HG03196 (cell line): ENCODE data around the gene ARHGAP11A.
"Not testable (repeated sequence)": the region's sequence is repeated elsewhere in the genome, so short reads cannot be mapped to it uniquely, and the experiment has no call there.

Source experiments
- ATAC-seq: cut with Tn5 transposase; IDR thresholded peaks from one replicate; pipeline ENCODE4 v1.9.1; 2021; ENCODE audit not compliant: unreplicated experiment

ARHGAP11A gene, protein sequence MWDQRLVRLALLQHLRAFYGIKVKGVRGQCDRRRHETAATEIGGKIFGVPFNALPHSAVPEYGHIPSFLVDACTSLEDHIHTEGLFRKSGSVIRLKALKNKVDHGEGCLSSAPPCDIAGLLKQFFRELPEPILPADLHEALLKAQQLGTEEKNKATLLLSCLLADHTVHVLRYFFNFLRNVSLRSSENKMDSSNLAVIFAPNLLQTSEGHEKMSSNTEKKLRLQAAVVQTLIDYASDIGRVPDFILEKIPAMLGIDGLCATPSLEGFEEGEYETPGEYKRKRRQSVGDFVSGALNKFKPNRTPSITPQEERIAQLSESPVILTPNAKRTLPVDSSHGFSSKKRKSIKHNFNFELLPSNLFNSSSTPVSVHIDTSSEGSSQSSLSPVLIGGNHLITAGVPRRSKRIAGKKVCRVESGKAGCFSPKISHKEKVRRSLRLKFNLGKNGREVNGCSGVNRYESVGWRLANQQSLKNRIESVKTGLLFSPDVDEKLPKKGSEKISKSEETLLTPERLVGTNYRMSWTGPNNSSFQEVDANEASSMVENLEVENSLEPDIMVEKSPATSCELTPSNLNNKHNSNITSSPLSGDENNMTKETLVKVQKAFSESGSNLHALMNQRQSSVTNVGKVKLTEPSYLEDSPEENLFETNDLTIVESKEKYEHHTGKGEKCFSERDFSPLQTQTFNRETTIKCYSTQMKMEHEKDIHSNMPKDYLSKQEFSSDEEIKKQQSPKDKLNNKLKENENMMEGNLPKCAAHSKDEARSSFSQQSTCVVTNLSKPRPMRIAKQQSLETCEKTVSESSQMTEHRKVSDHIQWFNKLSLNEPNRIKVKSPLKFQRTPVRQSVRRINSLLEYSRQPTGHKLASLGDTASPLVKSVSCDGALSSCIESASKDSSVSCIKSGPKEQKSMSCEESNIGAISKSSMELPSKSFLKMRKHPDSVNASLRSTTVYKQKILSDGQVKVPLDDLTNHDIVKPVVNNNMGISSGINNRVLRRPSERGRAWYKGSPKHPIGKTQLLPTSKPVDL

DNA sequence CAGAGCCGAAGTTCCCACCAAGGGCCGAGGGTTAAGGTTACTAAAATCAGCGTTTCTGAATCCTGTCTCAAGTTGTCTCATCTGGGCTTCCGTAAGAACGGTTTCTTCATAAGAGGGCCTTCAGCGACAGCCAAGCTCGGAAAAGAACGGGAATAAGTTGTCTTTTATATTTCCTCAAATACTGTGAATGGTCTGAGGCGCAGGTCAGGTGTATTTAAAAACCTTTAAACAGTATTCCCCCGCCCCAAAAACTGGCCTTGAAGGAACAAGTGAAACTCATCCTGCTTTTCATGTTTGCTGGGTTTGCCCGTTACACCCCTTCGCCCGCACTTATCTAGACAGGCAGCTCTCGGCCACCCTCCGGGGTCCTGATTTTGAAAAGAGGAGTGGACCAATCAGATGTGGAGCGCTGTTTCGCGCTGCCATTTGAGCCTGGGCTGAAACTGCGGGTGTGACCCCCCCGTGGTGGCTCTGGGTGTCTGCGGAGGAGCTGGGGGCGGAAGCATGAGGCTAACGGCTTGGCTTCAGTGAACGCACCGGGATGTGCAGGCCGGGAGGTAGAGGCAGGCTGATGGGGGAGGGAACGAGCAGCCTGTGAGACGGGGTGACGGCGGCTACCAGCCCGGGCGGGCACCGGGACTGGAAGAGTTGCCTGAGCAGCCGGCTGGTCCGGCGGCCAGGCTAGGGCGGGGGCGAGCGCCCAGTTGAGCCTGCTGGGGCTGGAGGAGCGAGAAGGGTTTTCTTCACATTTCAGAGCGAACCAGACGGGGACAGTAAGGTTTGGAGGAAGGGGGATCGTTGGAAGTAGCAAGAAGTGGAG lies at the start of gene ARHGAP11A:
Gene ARHGAP11A (plus strand): TSS at position 454 of the 820 bp plus-strand sequence. CDS start 708 bp downstream, outside the sequence.
- ATAC-seq = peak; percentile 69

DNA sequence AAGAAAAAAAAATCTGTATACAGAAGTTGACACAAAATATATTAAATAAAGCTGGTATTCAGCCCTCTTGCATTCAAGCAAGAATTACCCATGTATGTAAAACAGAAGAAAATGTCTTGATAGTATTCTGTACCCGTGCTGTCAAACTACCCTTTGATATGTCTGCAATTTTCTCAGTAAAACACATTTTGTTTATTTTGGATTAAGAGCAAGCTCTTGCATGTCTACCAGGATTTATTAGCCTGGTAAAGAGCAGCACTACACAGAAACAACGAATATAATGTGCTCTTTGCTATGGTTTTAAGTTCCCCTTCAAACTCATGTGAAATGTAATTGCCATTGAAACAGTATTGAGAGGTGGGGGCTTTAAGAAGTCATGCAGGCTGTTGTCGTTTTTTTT lies 46.3 kb upstream of the ARHGAP11A start:
- not testable (repeated sequence) for ATAC-seq

DNA sequence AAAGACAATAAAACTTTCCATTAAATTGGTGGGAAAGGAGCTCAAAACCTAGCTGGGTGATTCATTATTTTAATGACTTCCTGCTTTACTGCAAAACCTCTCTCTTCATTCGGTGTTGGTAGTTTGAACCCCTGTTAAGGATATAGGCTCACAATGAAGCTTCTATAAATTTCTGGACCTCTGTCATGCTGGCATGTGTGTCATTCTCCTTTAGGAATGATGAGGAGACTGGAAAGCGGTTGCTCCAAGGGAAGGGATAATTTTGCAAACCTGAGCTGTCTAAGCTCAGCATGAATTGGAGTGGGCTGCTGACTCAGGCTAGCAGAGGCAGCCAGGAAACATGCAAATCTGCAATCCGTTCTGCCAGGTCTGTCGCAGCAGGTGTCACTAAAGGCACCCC lies 36.8 kb upstream of the ARHGAP11A start:
- not testable (repeated sequence) for ATAC-seq

DNA sequence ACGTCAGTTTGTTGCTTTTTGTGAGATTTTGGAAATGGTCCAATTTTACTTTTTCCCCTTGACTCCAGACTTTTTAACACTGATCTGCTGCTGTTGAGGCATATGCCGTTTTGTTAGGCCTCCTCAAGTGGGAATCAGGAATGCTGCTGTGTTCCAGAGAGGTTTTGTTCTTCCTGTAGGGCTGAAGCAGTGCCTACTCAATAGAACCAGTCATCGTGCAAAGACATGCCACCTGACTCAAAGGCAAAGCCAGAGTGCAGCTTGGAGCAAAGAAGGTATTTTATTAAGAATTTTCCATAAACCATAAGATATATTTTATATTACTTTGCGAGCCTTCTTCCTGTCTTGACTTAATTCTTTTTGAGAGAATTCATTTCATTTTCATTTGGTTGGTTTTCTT lies 29.5 kb upstream of the ARHGAP11A start:
- ATAC-seq = not testable (repeated sequence)

DNA sequence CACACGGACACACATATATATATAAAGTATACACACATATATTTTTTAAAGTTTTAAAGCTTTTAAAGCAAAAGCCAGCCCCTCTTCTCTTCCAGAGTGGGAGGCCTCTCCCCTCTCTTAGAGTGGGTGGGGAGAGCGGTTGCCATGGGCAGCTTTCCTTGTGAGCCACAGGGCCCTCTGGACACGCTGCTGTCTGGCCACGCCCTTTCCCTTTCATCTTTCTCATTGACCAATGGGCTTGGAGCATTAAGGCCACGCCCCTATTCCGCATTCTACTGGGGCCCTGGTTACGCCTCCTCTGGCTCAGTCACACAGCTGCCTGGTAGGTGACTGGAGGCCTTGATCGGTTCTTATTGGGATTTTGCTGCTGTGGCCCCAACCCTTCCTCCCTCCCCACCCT lies 22.2 kb upstream of the ARHGAP11A start, which contains the start of gene GOLGA8N:
Gene GOLGA8N (plus strand): TSS at position 306 of the 400 bp plus-strand sequence.
- not testable (repeated sequence) for ATAC-seq

DNA sequence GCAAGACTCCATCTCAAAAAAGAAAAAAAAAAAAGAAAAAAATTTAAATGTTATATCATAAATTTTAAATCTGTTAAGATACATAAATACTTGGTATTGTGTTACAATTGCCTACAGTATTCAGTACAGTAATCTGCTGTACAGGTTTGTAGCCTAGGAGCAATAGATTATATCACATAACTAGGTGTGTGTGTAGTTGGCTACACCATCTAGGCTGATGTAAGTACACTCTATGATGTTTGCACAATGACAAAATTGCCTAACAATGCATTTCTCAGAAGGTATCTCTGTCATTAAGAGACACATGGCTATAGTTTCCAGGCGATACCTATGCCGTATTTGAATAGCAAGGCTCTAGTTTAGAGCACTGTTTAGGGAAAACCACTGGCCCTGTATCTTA lies 5.8 kb upstream of the ARHGAP11A start:
- not testable (repeated sequence) for ATAC-seq

DNA sequence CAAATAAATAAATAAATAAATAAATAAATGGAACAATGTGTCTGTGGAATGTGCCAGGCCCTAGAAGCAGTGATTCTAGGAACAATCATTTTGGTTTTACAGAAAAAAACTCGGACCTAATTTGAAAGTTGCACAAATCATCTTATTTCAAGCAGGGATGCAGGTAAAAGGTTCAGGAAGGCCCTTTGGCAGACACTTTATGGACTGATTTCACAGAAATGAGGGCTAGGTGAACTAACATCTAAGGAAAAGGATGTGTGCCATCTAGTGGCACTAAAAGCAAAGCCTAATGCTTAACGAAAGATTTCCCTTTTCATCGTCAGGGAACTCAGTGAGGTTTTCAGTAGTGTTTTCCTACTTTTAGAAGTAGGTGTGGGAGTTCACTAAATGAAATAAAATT lies 4.6 kb upstream of the ARHGAP11A start:
- not testable (repeated sequence) for ATAC-seq

DNA sequence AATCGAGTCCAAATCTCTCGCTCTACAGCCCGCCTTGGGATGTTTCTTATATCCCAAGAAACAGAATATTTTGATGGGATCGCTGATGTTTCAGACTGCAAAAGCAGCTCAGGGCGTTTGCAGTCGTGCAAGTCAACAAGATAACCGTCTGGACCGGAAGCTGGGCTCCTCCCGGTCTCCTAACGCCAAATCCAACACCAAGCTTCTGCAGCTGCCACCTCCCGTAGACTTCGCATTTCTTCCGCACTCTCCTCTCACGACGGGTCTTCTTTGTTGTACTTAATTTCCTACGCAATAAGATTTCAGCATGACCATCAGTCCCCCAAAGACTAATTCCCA lies 623 bp upstream of the ARHGAP11A start:
- peak; percentile 28 for ATAC-seq

DNA sequence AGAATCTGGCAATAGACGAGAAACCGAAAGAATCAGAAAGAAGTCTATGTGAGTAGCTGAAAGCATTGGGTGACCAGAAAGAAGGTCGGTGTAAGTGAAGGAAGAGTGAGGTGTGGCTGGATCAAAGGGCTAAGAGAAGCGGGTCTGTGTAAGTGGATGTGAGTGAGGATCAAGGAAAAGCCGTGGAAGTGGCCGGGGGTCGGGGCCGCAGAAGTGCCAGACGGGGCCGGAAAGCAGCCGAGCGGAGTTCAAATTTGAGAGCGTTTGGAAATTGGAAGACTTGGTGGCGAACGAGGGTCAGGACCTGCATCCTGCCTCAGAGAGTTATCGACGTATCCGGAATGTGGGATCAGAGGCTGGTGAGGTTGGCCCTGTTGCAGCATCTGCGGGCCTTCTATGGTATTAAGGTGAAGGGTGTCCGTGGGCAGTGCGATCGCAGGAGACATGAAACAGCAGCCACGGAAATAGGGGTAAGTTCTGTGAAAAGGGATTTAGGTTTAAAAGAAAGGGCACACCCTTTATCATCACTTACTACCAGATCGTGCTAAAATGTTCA lies 645 bp downstream of the ARHGAP11A start:
- peak; percentile 16 for ATAC-seq

DNA sequence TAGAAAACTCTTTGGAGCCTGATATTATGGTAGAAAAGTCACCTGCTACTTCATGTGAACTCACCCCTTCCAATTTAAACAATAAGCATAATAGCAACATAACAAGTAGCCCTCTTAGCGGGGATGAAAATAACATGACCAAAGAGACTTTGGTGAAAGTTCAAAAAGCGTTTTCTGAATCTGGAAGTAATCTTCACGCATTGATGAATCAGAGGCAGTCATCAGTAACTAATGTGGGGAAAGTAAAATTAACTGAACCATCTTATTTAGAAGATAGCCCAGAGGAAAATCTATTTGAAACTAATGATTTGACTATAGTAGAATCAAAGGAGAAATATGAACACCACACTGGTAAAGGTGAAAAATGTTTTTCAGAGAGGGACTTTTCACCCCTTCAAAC lies 21.1 kb downstream of the ARHGAP11A start:
- ATAC-seq = no peak

DNA sequence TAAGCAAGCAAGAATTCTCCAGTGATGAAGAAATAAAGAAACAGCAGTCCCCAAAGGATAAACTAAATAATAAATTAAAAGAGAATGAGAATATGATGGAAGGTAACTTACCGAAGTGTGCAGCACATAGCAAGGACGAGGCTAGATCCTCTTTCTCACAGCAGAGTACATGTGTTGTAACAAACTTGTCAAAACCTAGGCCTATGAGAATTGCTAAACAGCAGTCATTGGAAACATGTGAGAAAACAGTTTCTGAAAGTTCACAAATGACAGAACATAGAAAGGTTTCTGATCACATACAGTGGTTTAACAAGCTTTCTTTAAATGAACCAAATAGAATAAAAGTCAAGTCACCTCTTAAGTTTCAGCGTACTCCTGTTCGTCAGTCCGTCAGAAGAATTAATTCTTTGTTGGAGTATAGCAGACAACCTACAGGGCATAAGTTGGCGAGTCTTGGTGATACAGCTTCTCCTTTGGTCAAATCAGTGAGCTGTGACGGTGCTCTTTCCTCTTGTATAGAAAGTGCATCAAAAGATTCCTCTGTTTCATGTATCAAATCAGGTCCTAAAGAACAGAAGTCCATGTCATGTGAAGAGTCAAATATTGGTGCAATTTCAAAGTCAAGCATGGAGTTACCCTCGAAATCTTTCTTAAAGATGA lies 21.7 kb downstream of the ARHGAP11A start:
- ATAC-seq = no peak

DNA sequence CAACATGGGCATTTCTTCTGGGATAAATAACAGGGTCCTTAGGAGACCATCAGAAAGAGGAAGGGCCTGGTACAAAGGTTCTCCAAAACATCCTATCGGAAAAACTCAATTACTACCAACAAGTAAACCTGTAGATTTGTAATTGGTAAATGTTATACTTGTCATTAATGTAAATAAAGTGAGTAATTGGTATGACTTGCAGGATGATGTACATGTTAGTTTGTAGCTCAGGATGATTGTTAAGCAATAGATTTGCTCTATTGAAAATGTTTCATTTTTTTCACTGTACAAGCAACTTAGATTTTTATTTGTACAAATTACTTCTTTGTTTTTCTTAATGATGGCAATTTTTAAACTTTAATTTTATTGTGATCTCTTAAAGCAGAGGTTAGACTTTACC lies 22.4 kb downstream of the ARHGAP11A start:
- no peak for ATAC-seq

DNA sequence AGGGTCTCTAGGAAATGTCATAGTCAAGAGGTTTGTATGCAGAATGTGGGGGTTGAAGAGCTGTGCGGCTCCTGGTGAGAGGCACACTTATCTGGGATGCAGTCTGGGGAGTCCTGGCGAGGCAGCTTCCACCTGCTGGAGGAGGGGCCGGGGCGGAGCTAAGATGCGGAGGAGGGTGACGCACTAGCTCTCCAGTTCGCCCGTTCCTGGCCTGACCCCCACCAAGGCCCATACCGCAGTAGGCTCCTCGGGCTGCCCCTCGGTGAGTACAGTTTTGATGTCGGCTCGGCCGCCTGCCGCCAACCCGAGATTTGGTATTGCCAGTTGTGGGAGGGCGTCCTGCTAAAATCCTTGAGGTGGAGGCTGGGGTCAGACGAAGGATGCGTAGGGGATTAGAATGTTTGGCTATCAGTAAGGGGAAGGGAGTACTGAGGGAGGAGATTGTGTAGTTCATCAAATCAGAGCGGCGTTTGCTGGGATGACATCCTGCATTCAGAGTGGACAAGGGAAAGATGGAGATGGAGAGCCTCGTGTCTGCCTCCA lies 26.3 kb downstream of the ARHGAP11A start, which contains the start of gene SCG5:
Gene SCG5 (plus strand): TSS at position 194 of the 543 bp plus-strand sequence. CDS start 1,883 bp downstream, outside the sequence.
- no peak for ATAC-seq

DNA sequence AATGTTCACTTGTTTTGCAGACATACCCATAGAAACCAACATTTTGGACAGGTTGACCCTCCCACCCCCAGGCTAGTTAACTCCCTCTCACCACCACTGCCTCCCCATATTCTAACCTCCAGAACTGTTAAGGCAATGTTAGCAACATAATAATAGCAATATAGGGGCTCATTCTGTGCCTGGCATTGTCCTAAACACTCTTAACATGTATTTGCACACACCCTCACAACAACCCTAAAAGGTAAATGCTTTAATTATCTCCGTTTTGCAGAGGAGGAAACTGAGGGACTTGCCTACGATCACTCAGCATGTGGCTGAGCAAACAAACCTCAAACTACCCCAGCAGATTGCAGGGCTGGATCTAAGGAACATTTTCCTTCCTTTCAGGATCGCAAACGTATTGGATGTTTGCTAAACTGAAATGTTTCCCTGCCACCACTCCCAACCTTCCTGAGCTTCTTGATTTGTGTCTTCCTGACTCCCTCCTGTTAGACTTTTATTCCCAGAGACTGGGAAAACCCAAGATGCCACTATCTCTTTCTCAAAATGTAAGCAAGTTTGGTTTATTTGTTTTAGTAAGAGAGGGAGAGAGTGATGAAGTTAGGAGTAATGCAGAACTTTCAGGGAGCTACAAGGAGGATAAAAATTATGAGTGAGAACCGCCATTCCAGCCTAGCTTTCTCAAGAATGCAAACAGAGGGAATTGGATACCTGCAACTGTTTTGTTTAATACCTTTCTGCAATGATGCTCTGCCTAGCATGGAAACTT lies 27.5 kb downstream of the ARHGAP11A start:
- no peak for ATAC-seq

DNA sequence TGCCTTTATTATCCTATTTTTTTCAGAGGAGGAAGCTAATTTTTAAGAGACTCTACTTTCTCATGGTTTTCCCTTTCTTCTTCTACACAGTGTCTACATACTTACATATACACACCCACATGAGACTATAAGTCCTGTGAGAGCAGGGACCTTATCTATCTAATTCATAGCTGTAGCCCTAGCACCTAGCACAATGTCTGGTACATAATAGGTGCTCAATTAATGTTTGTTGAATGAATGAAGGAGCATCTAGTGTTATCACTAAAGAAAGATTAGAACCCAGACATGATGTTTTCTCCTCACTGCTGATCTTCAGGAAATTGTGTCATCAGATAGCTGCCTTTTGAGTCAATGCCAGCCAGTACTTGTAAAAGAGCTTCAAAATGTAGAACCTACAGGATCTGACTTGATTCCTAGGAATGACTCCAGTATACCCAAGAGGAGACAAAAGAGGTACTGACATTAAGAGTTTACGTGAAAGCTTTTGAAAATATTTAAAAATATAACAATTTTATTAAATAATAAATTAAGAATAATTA lies 28.7 kb downstream of the ARHGAP11A start:
- no peak for ATAC-seq

DNA sequence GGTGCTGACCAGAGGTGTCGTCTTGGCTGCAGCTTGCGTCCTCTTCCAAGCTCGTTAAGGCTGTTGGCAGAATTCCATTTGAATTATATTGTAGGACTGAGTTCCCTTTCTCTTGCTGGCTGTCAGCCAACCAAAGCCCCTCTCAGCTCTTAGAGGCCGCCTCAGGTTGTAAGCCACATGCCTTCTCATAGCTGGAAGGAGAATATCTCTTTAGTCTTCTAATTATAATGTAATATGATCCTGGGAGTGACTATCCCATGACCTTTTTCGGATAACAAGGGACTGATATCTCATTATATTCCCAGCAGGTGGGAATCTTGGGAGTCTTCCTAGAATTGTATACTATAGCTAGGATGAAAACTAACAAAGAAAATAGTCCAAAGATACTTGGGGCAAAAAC lies 31.0 kb downstream of the ARHGAP11A start:
- no peak for ATAC-seq

DNA sequence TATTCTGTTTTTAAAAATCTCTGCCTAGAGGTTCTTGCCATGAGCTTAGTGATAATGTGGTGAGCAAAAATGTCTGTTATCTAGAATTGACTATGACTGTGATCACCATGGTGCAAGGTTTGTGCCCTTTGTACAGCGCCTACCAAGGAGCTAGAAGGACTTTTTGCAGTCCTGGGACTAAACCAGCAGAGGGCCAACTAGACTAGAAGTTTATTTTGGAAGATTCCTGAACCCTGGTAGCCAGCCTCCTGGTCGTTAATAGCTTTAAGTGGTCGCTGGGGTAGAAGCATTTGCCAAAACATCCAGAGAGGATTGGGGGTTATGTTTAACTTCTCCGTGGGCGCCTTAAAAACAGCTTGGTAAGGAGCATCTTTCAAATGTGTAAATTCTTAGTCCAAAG lies 34.0 kb downstream of the ARHGAP11A start:
- no peak for ATAC-seq

DNA sequence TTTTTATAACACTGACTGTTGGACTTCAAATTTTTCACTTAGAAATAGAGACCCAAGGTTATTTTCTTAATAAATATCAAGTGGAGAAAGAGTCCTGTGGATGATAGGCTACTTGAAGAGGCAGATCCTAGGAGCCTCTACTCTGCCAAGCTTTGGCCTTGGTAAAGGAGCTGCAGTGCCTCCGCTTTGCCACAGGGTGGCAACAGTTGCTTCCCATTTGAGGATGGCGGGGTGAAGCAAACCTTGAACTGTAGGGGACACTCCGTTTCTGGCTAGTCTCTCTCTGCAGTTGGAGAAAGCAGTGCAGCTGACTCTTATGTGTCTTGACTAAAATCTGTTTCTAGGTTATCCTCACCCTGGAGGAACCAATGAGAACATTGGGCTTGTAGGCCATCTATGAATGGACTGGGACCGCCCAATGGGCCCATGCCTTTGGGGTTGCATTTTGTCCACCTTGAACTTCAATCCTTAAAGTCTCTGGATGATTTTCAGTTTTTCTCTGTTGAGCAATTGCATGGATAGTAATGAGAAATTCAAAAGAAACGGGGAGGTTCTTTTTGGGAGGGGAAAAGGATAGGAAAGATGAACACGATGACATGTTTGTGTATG lies 36.0 kb downstream of the ARHGAP11A start:
- no peak for ATAC-seq
